CD4-positive, alpha-beta T cell treated with Interleukin-15 for 4 hours (primary cell): ENCODE data around the gene MRPL39.
"Not testable (repeated sequence)": the region's sequence is repeated elsewhere in the genome, so short reads cannot be mapped to it uniquely, and the experiment has no call there.

Experiments used
- DNase-seq: peaks from one replicate; pipeline ENCODE4 v3.0.0-alpha.2; 2020; ENCODE audit warnings: low spot score

The MRPL39 gene

DNA sequence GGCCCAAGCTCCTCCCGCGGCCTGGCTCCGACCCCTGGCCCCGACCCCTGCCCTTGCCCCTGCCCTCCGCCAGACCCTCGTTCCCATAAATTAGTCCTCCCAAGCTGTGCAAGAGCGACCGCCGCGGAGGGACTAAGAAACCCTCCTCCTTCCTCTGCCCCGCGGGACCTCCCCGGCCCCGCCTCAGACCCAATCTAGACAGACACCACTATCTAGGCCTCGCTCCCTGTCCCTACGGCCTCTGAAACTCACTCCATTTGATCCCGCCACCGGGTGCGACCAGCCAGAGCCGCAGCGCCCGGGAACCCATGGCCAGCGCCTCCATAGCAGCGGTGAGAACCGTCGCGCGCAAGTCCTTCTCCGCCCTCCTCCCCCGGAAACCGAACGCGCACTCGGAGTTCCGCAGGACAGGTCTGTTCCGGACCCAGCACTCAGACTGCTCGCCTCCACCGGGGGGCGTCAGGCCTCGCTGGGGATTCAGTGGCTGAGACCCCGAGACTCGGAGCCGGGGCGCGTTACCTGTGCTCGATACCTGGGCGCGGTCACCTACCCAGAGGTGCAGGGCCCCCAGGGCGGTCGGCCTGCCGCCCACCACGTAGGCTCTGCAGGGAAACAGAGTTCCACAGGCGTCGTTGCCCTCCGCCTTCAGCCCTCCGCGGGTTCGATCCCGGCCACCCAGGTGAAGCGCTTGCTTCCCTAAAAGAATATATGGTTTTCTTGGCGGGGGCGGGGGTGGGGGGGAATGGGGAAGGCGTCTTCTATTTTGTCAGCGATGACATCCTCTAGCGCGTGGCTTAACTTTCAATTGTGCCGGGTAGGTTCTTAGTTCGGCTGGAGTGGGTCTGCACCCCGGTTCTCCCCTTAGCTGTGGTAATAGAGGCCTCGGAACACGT is at the start of gene MRPL39:
TSS of gene MRPL39 (minus strand) at position 331 of the 893 bp plus-strand sequence. CDS start at position 325, 6 bp downstream.
- peak; percentile 89 for DNase-seq

DNA sequence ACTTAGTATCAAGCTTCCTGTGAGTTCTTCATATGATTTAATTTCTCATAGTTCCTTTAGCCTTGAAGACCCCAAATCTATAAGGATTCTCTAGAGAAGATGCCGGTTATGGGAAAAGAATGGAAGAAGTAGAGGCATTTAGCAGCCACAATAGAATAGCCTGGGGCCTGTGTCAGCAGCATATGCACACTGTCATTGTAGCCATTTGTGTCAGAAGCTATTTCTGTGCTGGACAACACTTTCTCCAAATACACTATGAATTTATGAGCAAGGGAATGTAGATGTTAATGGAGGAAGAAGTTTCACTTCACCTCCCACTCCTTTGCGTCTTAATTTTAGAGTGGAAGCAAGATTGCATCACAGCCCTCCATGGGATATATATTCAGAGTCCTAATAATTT is 49.1 kb upstream of the MRPL39 start:
- no peak for DNase-seq

DNA sequence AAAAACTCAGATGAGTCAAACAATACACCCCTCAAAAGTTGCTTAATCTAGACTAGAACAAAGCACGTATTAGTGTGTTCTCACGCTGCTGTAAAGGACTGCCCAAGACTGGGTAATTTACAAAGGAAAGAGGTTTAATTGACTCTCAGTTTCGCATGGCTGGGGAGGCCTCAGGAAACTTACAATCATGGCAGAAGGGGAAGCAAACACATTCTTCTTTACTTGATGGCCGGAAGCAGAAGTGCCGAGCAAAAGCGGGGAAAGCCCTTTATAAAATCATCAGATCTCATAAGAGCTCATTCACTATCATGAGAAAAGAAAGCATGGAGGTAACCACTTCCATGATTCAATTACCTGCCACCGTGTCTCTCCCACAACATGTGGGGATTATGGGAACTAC is 41.9 kb upstream of the MRPL39 start:
- no peak for DNase-seq

DNA sequence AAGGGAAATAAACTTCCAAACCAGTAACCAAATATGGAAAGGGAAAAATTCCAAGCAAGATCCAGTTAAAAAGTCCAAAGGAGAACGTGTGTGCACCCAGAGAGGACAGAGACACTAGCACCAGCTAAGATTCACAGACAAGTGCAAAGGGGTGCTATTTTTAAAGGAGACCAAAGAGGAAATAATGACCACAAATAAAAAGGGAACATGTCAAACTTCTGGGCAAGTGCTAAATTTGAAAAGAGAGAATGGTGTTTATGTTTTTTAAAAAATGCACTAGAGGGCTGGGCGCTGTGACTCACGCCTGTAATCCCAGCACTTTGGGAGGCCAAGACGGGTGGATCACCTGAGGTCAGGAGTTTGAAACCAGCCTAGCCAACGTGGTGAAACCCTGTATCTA is 40.4 kb upstream of the MRPL39 start:
- no peak for DNase-seq

DNA sequence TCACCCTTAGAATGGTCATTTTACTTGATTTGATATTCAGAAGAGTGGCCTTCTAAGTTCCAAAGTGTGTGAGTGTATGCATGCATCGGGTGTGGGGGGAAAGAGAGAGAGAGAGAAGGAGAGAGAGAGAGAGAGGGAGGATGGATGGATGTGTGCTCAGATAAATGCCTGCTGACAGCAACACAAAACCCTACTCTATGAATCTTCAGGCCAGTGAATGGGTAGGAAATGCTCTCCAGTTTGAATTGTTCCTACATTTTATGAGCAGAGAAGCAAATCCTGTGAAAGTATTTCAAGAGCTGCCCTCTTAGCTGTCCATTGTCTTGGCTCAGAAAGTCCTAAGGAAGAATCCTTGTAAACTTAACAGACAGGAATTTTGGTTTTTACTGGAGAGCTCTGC is 39.2 kb upstream of the MRPL39 start:
- no peak for DNase-seq

DNA sequence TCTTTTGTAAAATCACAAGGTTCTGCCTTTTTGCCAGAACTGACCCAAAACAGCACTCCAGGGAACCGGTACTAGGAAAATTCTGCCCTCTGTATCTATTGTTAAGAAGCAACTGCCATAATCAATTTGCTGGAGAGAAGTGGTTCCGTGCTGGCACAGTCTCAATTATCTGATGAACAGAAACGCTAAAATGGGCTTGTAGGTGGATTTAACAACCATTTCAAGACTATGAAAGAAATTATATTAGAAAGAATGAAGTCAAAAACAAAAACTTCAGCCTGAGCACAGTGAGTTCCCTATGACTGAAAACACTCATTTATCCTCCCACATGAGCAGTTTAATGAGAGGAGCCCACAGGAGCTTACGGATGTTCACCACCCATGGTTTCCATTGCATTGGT is 36.2 kb upstream of the MRPL39 start:
- DNase-seq: no peak

DNA sequence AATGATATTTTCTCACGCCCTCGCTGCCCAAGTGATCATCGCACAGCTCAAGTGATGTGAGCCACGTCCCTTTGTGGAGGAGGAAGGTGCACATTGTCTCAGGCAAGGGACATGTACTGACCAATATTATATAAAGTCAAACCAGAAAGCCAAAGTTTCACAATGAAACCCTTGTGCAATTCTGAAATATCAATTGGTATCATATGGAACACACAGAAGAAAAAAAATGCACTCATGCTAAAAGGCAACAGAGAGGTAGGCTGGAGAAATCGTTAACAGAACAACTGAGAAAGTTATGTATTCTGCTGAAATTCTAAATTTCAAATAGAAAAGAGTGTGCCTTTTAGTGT is 33.6 kb upstream of the MRPL39 start:
- no peak for DNase-seq

DNA sequence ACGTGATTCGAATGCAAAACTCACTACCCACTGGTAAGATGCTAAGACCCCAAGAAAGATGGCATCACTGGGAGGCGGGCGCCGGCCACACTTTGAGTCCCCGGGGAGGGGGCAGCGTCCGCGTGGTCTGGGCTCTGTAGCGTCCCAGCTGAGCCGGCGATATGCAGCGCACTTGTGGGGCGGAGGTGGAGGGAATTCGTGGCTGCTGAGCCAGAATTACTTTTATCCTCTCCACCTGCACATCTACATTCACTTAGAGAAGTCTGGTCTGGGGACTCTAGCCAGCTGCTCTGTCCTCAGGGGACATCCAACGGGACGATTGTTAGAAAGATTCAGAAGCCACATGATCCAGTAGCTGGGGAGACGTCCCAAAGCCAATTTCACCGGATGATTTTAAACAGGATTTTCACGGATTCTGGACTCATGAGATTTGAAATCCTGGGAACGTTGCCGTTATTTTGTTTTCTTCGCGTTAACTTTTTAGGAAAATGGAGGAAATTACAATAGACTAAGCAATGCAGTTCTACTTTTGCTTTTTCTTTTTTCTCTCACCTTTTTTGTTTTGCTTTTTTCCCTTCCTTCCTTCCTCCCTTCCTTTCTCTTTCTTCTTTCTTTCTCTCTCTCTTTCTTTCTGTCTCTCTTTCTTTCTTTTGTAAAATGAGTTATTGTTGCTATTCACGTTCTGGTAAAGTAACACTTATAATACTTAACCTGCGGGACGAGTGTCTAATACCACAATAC is 33.1 kb upstream of the MRPL39 start:
- no peak for DNase-seq

DNA sequence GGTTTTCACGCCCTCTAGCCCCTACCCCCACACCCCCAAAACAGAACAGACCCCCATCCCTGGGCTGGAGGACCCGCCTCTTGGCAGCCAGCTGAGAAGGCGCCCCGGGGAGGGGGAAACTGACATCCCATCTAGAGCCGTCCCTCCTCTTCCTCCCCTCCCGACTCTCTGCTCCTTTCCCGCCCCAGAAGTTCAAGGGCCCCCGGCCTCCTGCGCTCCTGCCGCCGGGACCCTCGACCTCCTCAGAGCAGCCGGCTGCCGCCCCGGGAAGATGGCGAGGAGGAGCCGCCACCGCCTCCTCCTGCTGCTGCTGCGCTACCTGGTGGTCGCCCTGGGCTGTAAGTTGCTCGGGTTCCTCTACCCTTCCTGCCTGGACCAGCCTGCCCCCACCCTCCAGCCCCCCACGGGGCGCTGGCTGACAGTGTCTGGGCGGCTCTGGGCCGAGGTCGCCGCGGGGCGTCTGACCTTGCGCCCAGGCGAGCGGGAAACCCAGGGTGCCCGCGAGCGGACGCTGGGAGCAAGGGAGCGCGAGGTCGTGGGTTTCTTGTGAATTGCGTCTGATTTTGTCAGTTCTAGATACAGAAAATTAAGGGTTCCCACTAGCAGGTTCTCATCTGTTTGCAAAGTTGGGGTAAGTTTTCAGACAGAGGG is 32.4 kb upstream of the MRPL39 start:
- DNase-seq: peak; percentile 28

DNA sequence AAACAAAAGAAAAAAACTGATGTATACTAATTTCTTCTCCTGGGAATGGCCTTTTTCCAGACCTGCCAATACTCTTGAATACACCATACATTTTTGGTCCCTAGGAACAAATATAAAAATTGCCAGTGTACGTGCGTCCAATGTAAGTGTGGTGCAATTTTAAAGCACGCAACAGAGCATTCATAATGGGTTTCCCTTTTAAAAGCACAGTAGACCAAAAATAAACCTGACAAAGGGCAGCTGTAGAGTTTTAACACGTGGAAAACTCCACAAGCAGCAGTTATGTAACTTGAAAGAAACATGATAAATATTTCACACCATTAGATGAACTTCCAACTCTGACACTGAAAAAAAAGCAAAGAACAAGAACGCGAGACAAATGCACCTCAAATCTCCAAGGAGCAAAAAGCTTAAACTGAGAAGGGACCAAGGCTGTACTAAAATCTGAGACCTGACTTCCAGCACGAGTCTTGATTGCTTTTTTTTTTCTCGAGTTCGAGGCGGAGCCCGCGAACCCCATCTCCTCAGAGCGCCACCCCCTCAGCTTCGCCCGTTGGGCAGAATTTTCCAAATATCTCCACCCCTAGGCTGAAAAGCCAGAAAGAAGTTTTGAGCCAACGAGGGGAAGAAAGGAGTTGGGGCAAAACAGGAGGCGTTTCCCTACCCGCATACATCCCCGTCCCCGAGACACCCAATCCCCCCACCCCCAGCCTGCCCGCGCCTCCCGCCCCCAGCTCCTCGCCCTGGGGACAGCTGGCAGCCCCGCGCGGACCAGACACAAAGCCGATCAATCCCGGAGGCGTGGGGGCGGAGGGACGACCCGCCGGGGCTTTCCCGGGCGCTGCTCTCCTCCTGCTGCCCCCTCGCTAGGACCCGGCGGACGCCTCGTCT is 31.6 kb upstream of the MRPL39 start, which contains the start of gene JAM2:
TSS of gene JAM2 (plus strand) at position 599 of the 891 bp plus-strand sequence. CDS start 564 bp downstream, outside the sequence.
- DNase-seq: peak; percentile 6

DNA sequence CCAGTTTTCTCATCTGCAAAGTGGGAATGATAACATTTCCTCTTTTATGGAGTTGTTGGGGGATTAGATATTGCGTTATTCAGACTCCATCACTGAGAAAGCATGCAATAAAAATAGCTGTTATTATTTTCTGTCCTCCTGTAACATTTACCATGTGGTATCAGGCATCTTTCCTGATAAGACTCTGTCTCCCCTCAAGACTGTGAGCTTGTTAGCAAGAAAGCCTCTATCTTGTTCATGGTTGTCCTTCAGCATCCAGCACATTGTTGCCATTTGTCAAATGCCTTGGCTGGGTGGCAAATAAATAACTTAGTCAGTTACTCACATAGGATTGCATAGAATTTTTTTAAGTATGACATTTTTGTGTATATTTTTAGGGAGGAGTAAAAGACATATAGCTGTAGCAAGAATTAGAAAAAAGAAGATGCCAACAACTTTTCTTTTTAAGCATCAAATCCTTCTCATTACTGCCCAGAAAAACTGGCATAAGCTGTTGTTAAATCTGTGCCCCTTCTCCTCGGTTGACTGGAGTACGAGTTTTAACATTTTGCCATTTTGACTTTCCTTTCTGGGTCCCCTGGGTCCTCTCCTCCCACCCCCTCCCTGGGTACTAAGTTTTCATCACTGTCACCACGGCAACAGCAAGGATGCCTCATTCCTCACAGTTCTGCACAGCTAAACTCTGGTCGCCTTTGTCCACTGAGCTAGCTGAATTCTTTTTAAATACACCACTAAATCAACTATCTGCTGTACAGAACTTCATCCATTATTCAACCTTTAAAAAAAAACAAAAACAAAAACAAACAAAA is 30.8 kb upstream of the MRPL39 start:
- no peak for DNase-seq

DNA sequence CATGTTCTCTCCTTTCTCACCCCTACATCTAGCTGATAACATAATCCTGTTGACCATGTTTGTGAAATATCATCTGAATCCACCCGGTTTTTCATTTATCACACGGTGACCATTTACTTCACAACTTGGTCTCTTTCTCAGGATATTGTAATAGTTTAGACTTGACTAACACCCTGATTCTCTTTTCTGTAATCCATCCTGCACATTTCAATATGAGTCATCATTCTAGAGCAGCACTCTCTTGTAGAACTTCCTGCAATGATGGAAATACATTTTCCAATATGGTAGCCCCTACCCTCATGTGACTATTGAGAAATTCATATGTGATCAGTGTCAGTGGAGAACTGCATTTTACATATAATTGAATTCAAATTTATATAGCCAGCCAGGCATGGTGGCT is 29.4 kb upstream of the MRPL39 start:
- DNase-seq: no peak

DNA sequence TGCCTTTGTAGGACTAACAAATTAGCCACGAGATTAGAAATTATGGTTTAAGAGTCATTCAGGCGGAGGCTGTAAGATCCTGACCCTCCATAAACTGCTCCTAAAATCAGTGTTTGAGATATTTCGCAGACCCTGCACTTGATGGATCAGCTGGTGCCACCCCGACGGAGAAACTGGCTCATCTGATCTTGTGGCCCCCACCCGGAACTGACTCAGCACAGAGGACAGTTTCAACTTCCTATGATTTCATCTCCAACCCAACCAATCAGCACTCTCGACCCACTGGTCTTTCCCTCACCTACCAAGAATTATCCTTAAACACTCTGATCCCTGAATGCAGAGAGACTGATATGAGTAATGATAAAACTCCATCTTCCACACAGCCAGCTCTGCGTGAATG is 28.0 kb upstream of the MRPL39 start:
- DNase-seq: no peak

DNA sequence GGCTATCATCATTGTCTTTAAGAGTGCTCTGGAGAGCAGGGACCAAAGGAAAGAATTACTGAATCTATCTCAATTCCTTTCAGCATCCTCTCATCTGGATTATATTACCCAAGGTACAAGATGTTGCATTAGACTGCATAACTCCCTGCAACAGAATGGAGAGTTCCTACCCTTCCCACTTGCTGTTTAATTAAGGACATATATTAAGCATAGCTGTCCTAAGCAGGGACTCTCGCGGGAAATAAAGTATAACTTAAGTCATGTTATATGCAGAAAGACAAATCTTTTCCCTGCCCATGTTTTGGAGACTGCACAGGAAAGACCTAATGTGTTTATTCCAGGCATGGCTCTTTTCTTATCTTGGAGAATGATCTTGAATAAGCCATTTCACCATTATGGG is 25.0 kb upstream of the MRPL39 start:
- no peak for DNase-seq

DNA sequence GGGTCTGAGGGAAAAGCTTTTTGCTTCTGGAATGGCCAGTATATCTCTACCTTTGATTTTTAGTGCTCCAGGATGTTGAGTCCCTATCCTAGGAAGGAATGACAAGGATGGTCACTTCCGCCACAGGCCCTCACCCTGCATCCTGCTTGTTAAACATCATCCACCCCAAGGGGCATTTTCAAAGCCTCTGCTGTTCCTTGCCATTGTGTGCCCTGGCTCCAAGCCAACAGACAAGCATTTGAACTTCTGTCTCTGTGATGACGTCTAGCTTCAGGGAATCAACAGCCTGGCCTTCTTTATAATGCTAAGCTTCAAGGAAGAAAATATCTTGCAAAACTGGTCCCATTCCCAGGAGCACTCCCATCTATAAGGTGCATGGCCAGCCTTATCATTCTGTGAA is 19.5 kb upstream of the MRPL39 start:
- no peak for DNase-seq

DNA sequence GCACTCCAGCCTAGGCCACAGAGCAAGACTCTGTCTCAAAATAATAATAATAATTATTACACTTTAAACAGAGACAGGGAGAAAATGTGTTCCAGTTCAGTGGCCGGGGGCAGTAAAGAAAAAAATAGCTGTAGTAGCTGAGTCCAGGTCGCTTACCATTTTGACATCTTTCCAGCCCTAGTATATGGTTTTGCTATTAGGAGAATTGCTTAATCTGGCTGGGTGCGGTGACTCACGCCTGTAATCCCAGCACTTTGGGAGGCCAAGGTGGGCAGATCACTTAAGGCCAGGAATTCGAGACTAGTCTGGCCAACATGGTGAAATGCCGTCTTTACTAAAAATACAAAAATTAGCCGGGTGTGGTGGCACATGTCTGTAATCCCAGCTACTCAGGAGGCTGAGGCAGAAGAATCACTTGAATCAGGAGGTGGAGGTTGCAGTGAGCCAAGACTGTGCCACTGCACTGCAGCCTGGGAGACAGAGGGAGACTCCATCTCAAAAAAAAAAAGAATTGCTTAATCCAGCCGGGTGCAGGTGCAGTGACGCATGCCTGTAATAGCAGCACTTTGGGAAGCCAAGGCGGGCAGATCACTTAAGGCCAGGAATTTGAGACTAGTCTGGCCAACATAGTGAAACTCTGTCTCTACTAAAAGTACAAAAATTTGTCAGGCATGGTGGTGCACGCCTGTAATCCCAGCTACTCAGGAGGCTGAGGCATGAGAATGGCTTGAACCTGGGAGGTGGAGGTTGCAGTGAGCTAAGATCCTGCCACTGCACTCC is 18.7 kb upstream of the MRPL39 start:
- DNase-seq: not testable (repeated sequence)

DNA sequence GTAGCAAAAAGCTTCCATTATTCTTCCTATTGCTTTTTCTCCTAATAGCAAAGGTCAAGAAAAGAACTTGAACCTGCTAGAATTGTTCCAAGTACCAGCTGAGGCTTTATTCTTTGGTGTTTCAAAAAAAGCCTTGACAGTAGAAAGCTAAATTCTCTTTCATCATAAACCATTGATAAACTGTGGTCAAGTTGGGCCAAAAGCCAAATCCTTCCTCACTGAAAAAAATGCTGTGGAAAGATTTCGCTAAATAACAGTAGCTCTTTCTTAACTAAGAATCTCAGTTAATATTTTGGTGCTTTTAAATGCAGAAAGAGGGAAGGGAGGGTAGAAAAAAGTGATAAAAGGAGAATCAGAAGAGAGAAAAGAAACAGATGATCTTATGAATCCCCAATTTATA is 17.8 kb upstream of the MRPL39 start:
- no peak for DNase-seq

DNA sequence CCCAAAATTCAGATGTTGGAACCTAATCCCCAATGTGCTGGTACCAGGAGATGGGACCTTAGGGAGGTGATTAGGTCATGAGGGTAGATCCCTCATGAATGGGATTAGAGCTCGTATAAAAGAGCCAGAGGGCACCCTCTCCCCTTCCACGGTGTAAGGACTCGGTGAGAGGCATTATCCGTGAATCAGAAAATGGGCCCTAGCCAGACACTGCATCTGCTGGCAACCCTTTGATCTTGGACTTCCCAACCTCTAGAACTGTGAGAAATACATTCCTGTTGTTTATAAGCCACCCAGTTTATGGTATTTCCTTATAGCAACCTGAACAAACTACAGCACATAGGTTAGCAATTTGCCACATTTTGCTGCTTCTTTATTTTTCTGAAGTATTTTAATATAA is 17.2 kb upstream of the MRPL39 start:
- no peak for DNase-seq

DNA sequence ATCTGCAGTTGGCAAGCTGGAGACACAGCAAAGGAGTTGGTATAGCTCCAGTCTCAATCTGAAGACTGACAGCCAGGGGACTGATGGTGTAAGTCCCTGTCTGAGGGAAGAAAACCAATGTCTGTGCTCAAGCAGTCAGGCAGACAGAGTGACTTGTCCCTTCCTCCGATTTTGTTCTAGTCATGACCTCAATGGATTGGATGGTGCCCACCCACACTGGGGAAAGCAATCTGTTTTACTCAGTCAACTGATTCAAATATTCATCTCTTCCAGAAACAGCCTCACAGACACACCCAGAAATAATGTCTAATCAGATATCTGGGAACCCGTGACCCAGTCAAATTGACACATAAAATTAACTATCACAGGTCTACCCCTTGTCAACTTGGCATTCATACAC is 11.9 kb upstream of the MRPL39 start:
- DNase-seq: no peak

DNA sequence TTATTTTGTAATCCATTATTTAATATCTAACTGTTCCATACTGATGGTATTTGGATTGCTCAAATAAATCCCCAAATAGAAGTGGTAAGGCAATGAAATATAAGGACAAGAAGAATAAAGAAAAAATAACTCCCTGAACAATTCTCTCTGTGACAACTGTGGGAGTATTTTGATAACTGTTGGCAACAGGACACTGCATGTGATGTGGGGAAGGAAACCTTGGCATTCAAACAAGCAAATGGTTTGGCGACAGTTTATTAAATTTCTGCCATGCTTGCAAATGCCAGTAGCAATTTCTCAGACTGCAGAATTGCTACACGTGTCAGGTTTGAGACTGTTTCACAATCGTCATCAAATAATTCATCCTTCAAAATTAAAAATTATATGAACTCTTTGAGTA is 8.6 kb upstream of the MRPL39 start:
- DNase-seq: no peak
